GM18498 (cell line): ENCODE data around the gene HID1.

Experiments
- ATAC-seq: cut with Tn5 transposase; IDR thresholded peaks from one replicate; pipeline ENCODE4 v1.9.1; 2021; ENCODE audit warnings: mild to moderate bottlenecking, moderate library complexity; ENCODE audit not compliant: unreplicated experiment

HID1 gene

GRCh38 chr17:74903034-74903433, 69.5 kb downstream of the HID1 start:
- ATAC-seq: no peak

GRCh38 chr17:74901353-74902135, 71.0 kb downstream of the HID1 start:
- no peak for ATAC-seq
